Measurements from ENCODE around the gene CBY3.
A peak's percentile ranks its signal among the peaks of the same experiment; 100 is the strongest.
"Not testable (repeated sequence)": the region's sequence is repeated elsewhere in the genome, so short reads cannot be mapped to it uniquely, and the experiment has no call there.

Gene CBY3

GRCh38 chr5:179678223-179679013 lies 2.4 kb downstream of the CBY3 start:
- Histone ChIP-seq H3K27me3 (ENCODE audit: control insufficient read depth, insufficient read depth, low read length, poor library complexity, severe bottlenecking) (no peaks in the 10 kb centered on the region), H3K4me1 (ENCODE audit: control insufficient read depth, insufficient read depth, low read length) (no peaks in the 10 kb centered on the region), H3K9me3 (ENCODE audit: control insufficient read depth, low read length) (no peaks in the 10 kb centered on the region), H3K27ac (ENCODE audit: insufficient read depth, low read depth, low read length, poor library complexity, severe bottlenecking) (peak overlapping the region; percentile 38), H3K4me3 (ENCODE audit: insufficient read depth, low read depth, low read length) (peak overlapping the region; percentile 80), H3K36me3 (ENCODE audit: control insufficient read depth, insufficient read depth, low read length) (no peaks in the 10 kb centered on the region)
- 5% methylated on average over 78 of the region's 78 CpGs for WGBS, 2 experiments

DNA sequence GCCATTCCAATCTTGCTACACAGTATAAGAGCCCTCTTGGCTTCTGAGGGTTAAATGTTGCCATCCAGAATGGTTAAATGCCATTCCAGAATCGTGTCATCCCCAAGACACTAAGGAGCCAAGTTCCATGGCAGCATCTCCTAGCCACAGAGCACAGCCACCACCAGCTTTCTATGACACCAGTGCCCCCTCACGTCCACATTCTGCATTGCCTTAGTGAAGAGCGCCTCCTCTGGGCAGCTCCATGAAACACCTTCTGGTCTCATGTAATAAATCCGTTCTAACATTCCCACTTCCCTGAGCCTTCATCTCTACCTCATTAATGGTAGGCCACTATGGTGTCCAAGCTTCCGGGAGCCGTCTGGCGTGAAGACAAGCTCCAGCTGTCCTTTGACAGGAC lies 12.4 kb downstream of the CBY3 start:
- H3K36me3 ChIP-seq (ENCODE audit: control insufficient read depth, insufficient read depth, low read length) = no peaks in the 10 kb centered on the region
- H3K27ac ChIP-seq (ENCODE audit: insufficient read depth, low read depth, low read length, poor library complexity, severe bottlenecking) = no peak overlapping the region
- no peak overlapping the region for H3K4me3 ChIP-seq (ENCODE audit: insufficient read depth, low read depth, low read length)
- 48% methylated on average over 7 of the region's 7 CpGs for WGBS, 2 experiments
- no peaks in the 10 kb centered on the region for H3K27me3 ChIP-seq (ENCODE audit: control insufficient read depth, insufficient read depth, low read length, poor library complexity, severe bottlenecking)
- no peaks in the 10 kb centered on the region for H3K9me3 ChIP-seq (ENCODE audit: control insufficient read depth, low read length)
- H3K4me1 ChIP-seq (ENCODE audit: control insufficient read depth, insufficient read depth, low read length) = no peaks in the 10 kb centered on the region

DNA sequence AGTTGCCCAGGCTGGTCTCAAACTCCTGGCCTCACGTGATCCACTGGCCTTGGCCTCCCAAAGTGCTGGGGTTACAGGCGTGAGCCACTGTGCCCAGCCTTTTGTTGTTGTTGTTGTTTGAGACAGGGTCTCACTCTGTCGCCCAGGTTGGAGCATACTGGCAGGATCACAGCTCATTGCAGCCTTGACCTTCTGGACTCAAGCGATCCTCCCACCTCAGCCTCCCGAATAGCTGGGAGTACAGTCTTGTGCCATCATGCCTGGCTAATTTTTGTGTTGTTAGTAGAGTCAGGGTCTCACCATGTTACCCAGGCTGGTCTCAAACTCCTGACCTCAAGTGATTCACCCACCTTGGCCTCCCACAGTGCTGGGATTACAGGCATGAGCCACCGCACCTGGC lies 19.2 kb downstream of the CBY3 start:
- not testable (repeated sequence) for H3K9me3 ChIP-seq (ENCODE audit: control insufficient read depth, low read length); H3K27ac ChIP-seq (ENCODE audit: insufficient read depth, low read depth, low read length, poor library complexity, severe bottlenecking); H3K36me3 ChIP-seq (ENCODE audit: control insufficient read depth, insufficient read depth, low read length); H3K4me1 ChIP-seq (ENCODE audit: control insufficient read depth, insufficient read depth, low read length); H3K4me3 ChIP-seq (ENCODE audit: insufficient read depth, low read depth, low read length); H3K27me3 ChIP-seq (ENCODE audit: control insufficient read depth, insufficient read depth, low read length, poor library complexity, severe bottlenecking)
- WGBS, 2 experiments = 94 to 95% methylated on average over 6 of the region's 6 CpGs

DNA sequence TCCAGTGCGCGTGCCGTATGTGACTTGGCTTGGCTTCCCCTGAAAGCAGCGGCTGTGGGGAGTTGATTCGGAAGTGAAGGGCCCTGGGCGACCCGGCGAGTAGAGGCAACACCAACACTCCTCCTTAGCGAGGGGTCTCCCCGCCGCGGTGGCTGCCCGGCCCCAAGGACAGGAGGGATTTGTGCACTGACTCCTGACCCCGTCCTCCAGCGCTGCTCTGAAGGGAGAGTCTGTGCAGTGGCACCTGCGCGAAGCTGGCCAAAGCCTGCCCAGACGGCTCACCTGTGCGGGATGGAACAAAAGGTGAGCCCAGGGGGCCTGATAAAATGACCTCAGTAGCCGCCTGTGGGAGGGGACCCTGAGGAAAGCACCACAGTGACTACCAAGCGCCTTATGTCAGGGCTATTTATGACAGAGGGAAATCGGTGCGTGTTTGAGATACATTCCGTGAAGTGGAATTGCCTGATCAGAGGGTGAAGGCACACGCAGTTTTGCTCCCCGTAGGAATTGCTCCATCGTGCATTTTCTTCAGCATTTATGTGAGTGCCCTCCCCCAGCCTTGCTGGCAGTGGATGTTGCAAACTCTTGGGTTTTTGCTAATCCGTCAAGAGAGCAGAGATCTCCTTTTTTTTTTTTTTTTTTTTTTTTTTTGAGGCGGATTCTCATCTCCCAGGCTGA lies 22.5 kb downstream of the CBY3 start:
- 32% methylated on average over 10 to 11 of the region's 29 CpGs for WGBS, 2 experiments
- H3K27me3 ChIP-seq (ENCODE audit: control insufficient read depth, insufficient read depth, low read length, poor library complexity, severe bottlenecking); H3K9me3 ChIP-seq (ENCODE audit: control insufficient read depth, low read length); H3K36me3 ChIP-seq (ENCODE audit: control insufficient read depth, insufficient read depth, low read length); H3K27ac ChIP-seq (ENCODE audit: insufficient read depth, low read depth, low read length, poor library complexity, severe bottlenecking); H3K4me1 ChIP-seq (ENCODE audit: control insufficient read depth, insufficient read depth, low read length): not testable (repeated sequence)
- H3K4me3 ChIP-seq (ENCODE audit: insufficient read depth, low read depth, low read length) = peak overlapping the region; percentile 37

DNA sequence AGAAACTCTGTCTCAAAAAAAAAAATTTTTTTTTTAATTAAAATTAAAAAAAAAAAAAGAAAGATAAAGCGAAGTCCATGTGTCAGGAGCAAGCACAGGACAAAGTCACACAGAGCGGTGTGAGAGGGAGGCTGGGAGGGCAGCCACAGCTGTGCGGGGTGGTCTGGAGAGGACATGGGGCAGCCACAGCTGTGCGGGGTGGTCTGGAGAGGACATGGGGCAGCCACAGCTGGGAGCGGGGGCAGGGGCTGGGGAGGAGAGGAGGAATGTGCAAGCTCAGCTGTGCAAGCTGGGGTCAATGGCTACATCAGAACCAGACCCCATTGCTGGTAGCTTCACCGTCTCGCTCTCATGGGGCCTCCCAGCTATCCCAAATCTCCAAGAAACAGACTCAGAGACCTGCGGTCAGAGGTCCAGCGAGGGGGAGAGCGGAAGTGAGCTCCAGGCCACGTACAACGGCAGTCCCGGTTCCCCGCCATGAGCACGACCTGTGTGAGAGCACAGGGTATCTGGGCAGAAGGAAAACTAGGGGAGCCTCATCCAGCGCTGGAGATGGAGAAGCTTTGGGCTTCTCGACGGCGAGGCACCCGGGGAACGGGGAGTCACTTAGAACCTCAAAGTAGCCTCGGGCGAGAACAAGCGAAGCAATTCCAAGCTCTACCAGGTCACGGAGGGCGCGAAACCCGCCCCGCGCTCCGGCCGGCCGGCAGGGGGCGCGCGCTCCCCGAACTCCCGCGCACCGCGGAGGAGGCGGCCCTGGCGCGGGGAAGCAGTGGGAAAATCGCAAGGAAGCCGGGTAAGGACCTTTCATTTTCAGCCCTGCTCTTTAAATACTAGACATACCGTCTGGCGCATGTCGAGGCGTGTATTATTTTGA lies 23.3 kb downstream of the CBY3 start:
- not testable (repeated sequence) for H3K4me3 ChIP-seq (ENCODE audit: insufficient read depth, low read depth, low read length); H3K27me3 ChIP-seq (ENCODE audit: control insufficient read depth, insufficient read depth, low read length, poor library complexity, severe bottlenecking); H3K36me3 ChIP-seq (ENCODE audit: control insufficient read depth, insufficient read depth, low read length); H3K27ac ChIP-seq (ENCODE audit: insufficient read depth, low read depth, low read length, poor library complexity, severe bottlenecking); H3K9me3 ChIP-seq (ENCODE audit: control insufficient read depth, low read length); H3K4me1 ChIP-seq (ENCODE audit: control insufficient read depth, insufficient read depth, low read length)
- 36 to 41% methylated on average over 7 to 8 of the region's 50 CpGs for WGBS, 2 experiments

DNA sequence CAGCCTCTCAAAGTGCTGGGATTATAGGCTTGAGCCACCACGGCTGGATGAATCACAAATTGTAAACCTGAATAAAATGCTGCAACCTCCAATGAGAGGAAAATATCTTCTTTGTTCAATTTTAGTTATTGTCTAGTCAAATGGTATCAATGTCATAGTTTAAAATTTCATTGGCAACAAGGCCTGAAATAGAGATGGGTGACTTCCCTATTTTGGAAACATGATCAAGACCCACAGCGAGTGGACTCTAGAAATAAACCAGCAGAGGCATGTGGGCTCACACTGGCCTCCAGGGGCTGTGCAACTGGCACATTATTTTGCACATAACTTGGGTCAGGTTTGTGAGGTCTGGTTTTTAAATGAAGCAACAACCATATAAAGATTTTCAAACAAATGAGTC lies 27.7 kb downstream of the CBY3 start:
- WGBS, 2 experiments = 89 to 90% methylated on average over 1 of the region's 2 CpGs
- not testable (repeated sequence) for H3K27me3 ChIP-seq (ENCODE audit: control insufficient read depth, insufficient read depth, low read length, poor library complexity, severe bottlenecking); H3K36me3 ChIP-seq (ENCODE audit: control insufficient read depth, insufficient read depth, low read length); H3K4me3 ChIP-seq (ENCODE audit: insufficient read depth, low read depth, low read length); H3K4me1 ChIP-seq (ENCODE audit: control insufficient read depth, insufficient read depth, low read length); H3K9me3 ChIP-seq (ENCODE audit: control insufficient read depth, low read length); H3K27ac ChIP-seq (ENCODE audit: insufficient read depth, low read depth, low read length, poor library complexity, severe bottlenecking)

DNA sequence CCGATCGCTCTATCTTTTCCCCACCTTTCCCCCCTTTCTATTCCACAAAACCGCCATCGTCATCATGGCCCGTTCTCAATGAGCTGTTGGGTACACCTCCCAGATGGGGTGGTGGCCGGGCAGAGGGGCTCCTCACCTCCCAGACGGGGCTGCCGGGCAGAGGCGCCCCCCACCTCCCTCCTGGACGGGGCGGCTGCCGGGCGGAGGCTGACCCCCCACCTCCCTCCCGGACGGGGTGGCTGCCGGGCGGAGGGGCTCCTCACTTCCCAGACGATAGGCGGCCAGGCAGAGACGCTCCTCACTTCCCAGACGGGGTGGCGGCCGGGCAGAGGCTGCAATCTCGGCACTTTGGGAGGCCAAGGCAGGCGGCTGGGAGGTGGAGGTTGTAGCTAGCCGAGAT lies 30.6 kb downstream of the CBY3 start:
- H3K9me3 ChIP-seq (ENCODE audit: control insufficient read depth, low read length); H3K4me1 ChIP-seq (ENCODE audit: control insufficient read depth, insufficient read depth, low read length); H3K27ac ChIP-seq (ENCODE audit: insufficient read depth, low read depth, low read length, poor library complexity, severe bottlenecking); H3K4me3 ChIP-seq (ENCODE audit: insufficient read depth, low read depth, low read length); H3K27me3 ChIP-seq (ENCODE audit: control insufficient read depth, insufficient read depth, low read length, poor library complexity, severe bottlenecking); H3K36me3 ChIP-seq (ENCODE audit: control insufficient read depth, insufficient read depth, low read length): not testable (repeated sequence)
- WGBS, 2 experiments = 95 to 96% methylated on average over 22 to 23 of the region's 26 CpGs

GRCh38 chr5:179649166-179649703 lies 31.6 kb downstream of the CBY3 start:
- H3K4me3 ChIP-seq (ENCODE audit: insufficient read depth, low read depth, low read length); H3K4me1 ChIP-seq (ENCODE audit: control insufficient read depth, insufficient read depth, low read length); H3K9me3 ChIP-seq (ENCODE audit: control insufficient read depth, low read length); H3K36me3 ChIP-seq (ENCODE audit: control insufficient read depth, insufficient read depth, low read length); H3K27ac ChIP-seq (ENCODE audit: insufficient read depth, low read depth, low read length, poor library complexity, severe bottlenecking); H3K27me3 ChIP-seq (ENCODE audit: control insufficient read depth, insufficient read depth, low read length, poor library complexity, severe bottlenecking): not testable (repeated sequence)
- WGBS, 2 experiments = 90 to 93% methylated on average over 7 to 10 of the region's 10 CpGs

DNA sequence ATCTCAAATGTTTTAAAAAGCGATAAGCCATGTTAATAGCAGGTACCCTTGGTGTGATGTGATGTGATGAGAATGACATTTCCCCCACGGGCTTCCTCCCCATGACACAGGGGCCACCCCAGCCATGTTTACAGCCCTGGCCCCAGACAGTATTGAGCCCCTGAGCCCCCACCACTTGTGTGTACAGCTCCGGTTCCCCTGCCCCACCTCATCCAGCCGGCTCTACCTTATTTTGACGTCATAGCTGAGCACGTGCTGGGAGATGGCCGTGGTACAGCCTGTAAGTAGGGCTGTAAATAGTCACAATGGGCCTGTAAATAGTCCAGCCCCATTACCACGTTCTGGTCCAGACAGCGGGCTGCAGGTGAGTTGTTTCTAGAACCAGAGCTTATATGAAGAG lies 32.4 kb downstream of the CBY3 start:
- Histone ChIP-seq H3K9me3 (ENCODE audit: control insufficient read depth, low read length) (peaks cover 2% of the 10 kb centered on the region), H3K4me3 (ENCODE audit: insufficient read depth, low read depth, low read length) (no peak overlapping the region), H3K4me1 (ENCODE audit: control insufficient read depth, insufficient read depth, low read length) (no peaks in the 10 kb centered on the region), H3K27me3 (ENCODE audit: control insufficient read depth, insufficient read depth, low read length, poor library complexity, severe bottlenecking) (no peaks in the 10 kb centered on the region), H3K27ac (ENCODE audit: insufficient read depth, low read depth, low read length, poor library complexity, severe bottlenecking) (no peak overlapping the region), H3K36me3 (ENCODE audit: control insufficient read depth, insufficient read depth, low read length) (no peaks in the 10 kb centered on the region)
- 87 to 93% methylated on average over 9 of the region's 9 CpGs for WGBS, 2 experiments

DNA sequence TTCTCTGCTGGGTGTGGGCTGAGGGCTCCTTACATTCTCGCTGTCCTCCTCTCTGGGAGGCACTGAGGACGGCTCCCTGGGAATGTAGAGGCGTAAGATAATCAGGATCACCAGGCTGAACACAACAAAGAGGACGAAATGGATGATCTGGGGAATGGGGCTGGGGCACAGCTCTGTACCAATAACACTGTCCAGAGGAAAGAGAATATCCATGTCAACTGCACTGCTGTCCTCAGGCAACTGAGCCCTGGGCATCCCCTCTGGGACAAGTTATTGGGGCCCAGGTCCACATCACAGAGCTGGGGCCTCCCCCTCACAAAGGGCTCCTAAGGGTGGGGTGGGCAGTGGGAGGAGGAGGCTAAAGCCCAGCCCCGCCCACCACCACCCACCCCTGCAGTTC lies 36.1 kb downstream of the CBY3 start:
- H3K9me3 ChIP-seq (ENCODE audit: control insufficient read depth, low read length); H3K27ac ChIP-seq (ENCODE audit: insufficient read depth, low read depth, low read length, poor library complexity, severe bottlenecking); H3K4me1 ChIP-seq (ENCODE audit: control insufficient read depth, insufficient read depth, low read length); H3K4me3 ChIP-seq (ENCODE audit: insufficient read depth, low read depth, low read length); H3K27me3 ChIP-seq (ENCODE audit: control insufficient read depth, insufficient read depth, low read length, poor library complexity, severe bottlenecking); H3K36me3 ChIP-seq (ENCODE audit: control insufficient read depth, insufficient read depth, low read length): not testable (repeated sequence)
- WGBS, 2 experiments = 78 to 79% methylated on average over 5 of the region's 5 CpGs

Data from ectodermal cell (in vitro differentiated cells).